ENCODE data around the gene TMED6. TPM values are rescaled to one million over a fixed set of nuclear protein-coding genes. Genes with fewer than 3 reads are reported as not detected.
A peak's percentile ranks its signal among the peaks of the same experiment; 100 is the strongest.

The TMED6 gene
- total and polyA plus RNA-seq, 2 donors from 2014 or later = 2.6 to 11.5 TPM

- peak; percentile 95 to 98 (median 97) for DNase-seq
- H3K36me3 ChIP-seq (ENCODE audit: control insufficient read depth in 2 of 3, insufficient read depth in 3 of 3, low read length in 3 of 3) = peaks cover 10 to 36% (median 24%) of the 10 kb centered on the region in 3 donors
- H3K9me3 ChIP-seq (ENCODE audit: control insufficient read depth in 2 of 3, insufficient read depth in 1 of 3, low read length in 3 of 3) = no peaks in the 10 kb centered on the region
- intact Hi-C loops (cut with DNase I) = no loop called here
- H3K27me3 ChIP-seq (ENCODE audit: control insufficient read depth, insufficient read depth, low read length) = no peaks in the 10 kb centered on the region
- peaks cover 0 to 29% (median 21%) of the 10 kb centered on the region in 3 donors for H3K4me1 ChIP-seq (ENCODE audit: control insufficient read depth in 2 of 3, insufficient read depth in 2 of 3, low read depth in 1 of 3, low read length in 3 of 3)
- no peak for FAIRE-seq
- TF ChIP-seq CTCF (IDR thresholded peaks at IDR 0.05; ENCODE audit: borderline replicate concordance, extremely low read depth, insufficient read depth) = peak; percentile 19
- peak within 1 kb of the TSS; percentile 7 to 81 (median 68) for H3K9ac ChIP-seq (ENCODE audit: low read length in 3 of 3)
- peak within 1 kb of the TSS; percentile 57 to 84 (median 80) for H3K4me3 ChIP-seq (ENCODE audit: low read length in 3 of 3)
- H3K27ac ChIP-seq (ENCODE audit: low read depth in 2 of 2, low read length in 2 of 2) = peak within 1 kb of the TSS; percentile 86 to 88
Measured at GRCh38 chr16:69330286-69331109, 21.1 kb downstream of the TMED6 start, which contains the start of gene PDF. PDF (minus strand) TSS chr16:69330588; CDS start chr16:69330570, 18 bp downstream.

GRCh38 chr16:69329369-69330285 is 22.0 kb downstream of the TMED6 start:
- intact Hi-C loops (cut with DNase I) = no loop called here
- TF ChIP-seq CTCF (IDR thresholded peaks at IDR 0.05; ENCODE audit: borderline replicate concordance, extremely low read depth, insufficient read depth) = no peak
- Histone ChIP-seq H3K27ac (ENCODE audit: low read depth in 2 of 2, low read length in 2 of 2) (peak overlapping the region; percentile 51 to 71), H3K4me1 (ENCODE audit: control insufficient read depth in 2 of 3, insufficient read depth in 2 of 3, low read depth in 1 of 3, low read length in 3 of 3) (peaks cover 0 to 34% (median 26%) of the 10 kb centered on the region in 3 donors), H3K4me3 (ENCODE audit: low read length in 3 of 3) (peak overlapping the region; percentile 57 to 84 (median 80)), H3K27me3 (ENCODE audit: control insufficient read depth, insufficient read depth, low read length) (no peaks in the 10 kb centered on the region), H3K36me3 (ENCODE audit: control insufficient read depth in 2 of 3, insufficient read depth in 3 of 3, low read length in 3 of 3) (peaks cover 7 to 33% (median 20%) of the 10 kb centered on the region in 3 donors), H3K9me3 (ENCODE audit: control insufficient read depth in 2 of 3, insufficient read depth in 1 of 3, low read length in 3 of 3) (no peaks in the 10 kb centered on the region), H3K9ac (ENCODE audit: low read length in 3 of 3) (peak overlapping the region in 2 of 3 donors; percentile 63 to 68)
- peak; percentile 10 to 81 (median 23) for DNase-seq
- FAIRE-seq = no peak

GRCh38 chr16:69328854-69329316 is 22.7 kb downstream of the TMED6 start:
- intact Hi-C loops (cut with DNase I) = no loop called here
- H3K9ac ChIP-seq (ENCODE audit: low read length in 3 of 3) = peak overlapping the region in 2 of 3 donors; percentile 1 to 68

More at GRCh38 chr16:69328854-69329316, 22.7 kb downstream of the TMED6 start:
- Histone ChIP-seq H3K9me3 (ENCODE audit: control insufficient read depth in 2 of 3, insufficient read depth in 1 of 3, low read length in 3 of 3) (no peaks in the 10 kb centered on the region), H3K4me1 (ENCODE audit: control insufficient read depth in 2 of 3, insufficient read depth in 2 of 3, low read depth in 1 of 3, low read length in 3 of 3) (peaks cover 0 to 40% (median 30%) of the 10 kb centered on the region in 3 donors), H3K4me3 (ENCODE audit: low read length in 3 of 3) (peak overlapping the region; percentile 57 to 84 (median 80)), H3K27ac (ENCODE audit: low read depth in 2 of 2, low read length in 2 of 2) (peak overlapping the region; percentile 51 to 71), H3K27me3 (ENCODE audit: control insufficient read depth, insufficient read depth, low read length) (no peaks in the 10 kb centered on the region), H3K36me3 (ENCODE audit: control insufficient read depth in 2 of 3, insufficient read depth in 3 of 3, low read length in 3 of 3) (peaks cover 7 to 28% (median 17%) of the 10 kb centered on the region in 3 donors)
- FAIRE-seq = no peak
- peak in 1 of 5 donors; percentile 41 for DNase-seq
- TF ChIP-seq CTCF (IDR thresholded peaks at IDR 0.05; ENCODE audit: borderline replicate concordance, extremely low read depth, insufficient read depth) = no peak

All from kidney (tissue), 14 donors.